ENCODE data around the gene KCTD5. TPM values are rescaled to one million over a fixed set of nuclear protein-coding genes. Genes with fewer than 3 reads are reported as not detected.
"Not testable (repeated sequence)": the region's sequence is repeated elsewhere in the genome, so short reads cannot be mapped to it uniquely, and the experiment has no call there.

The KCTD5 gene
- total RNA-seq, 6 experiments from 2014 or later, result 7.3 to 22.8 (median 11.1) TPM

- WGBS (ENCODE audit: insufficient coverage, low coverage, low lambda C conversion rate, missing lambda C conversion rate), result 38% methylated on average over 4 of the region's 10 CpGs
- H3K27ac ChIP-seq; ATAC-seq; H3K9me3 ChIP-seq; H3K4me3 ChIP-seq; DNase-seq; intact Hi-C loops (cut with DNase I); H3K27me3 ChIP-seq: not testable (repeated sequence)
- TF ChIP-seq CTCF (IDR thresholded peaks at IDR 0.05), result peak in 3 of 4 donors; percentile 27 to 33 (median 31)
- H3K36me3 ChIP-seq, result peaks cover 0 to 11% (median 2%) of the 10 kb centered on the region in 4 donors
- peaks cover 0 to 17% (median 6%) of the 10 kb centered on the region in 4 donors for H3K4me1 ChIP-seq
Observed at GRCh38 chr16:2671193-2671592, 11.1 kb upstream of the KCTD5 start.

GRCh38 chr16:2671741-2672140 lies 10.6 kb upstream of the KCTD5 start:
- H3K36me3 ChIP-seq, result peaks cover 0 to 11% (median 2%) of the 10 kb centered on the region in 4 donors
- DNase-seq (no peak), ATAC-seq (no peak)
- intact Hi-C loops (cut with DNase I), result no loop called here
- 63% methylated on average over 11 of the region's 13 CpGs for WGBS (ENCODE audit: insufficient coverage, low coverage, low lambda C conversion rate, missing lambda C conversion rate)
- peaks cover 0 to 17% (median 6%) of the 10 kb centered on the region in 4 donors for H3K4me1 ChIP-seq
- H3K4me3 ChIP-seq, result no peak overlapping the region
- no peaks in the 10 kb centered on the region for H3K27me3 ChIP-seq
- H3K9me3 ChIP-seq, result no peaks in the 10 kb centered on the region
- H3K27ac ChIP-seq, result no peak overlapping the region
- TF ChIP-seq POLR2A (IDR thresholded peaks at IDR 0.05) (no peak), CTCF (IDR thresholded peaks at IDR 0.05) (no peak)

- Histone ChIP-seq H3K4me1 (peaks cover 0 to 17% (median 6%) of the 10 kb centered on the region in 4 donors), H3K4me3 (peak overlapping the region; percentile 50 to 73 (median 68)), H3K9me3 (no peaks in the 10 kb centered on the region), H3K36me3 (peaks cover 0 to 4% (median 0%) of the 10 kb centered on the region in 4 donors), H3K27ac (peak overlapping the region; percentile 39 to 61 (median 48)), H3K27me3 (no peaks in the 10 kb centered on the region)
- peak; percentile 97 to 98 (median 98) for DNase-seq
- intact Hi-C loops (cut with DNase I), result no loop called here
- ATAC-seq, result peak; percentile 95 to 98 (median 97)
- WGBS (ENCODE audit: insufficient coverage, low coverage, low lambda C conversion rate, missing lambda C conversion rate), result under 1% methylated on average over 17 of the region's 107 CpGs
- TF ChIP-seq CTCF (IDR thresholded peaks at IDR 0.05) (no peak), POLR2A (IDR thresholded peaks at IDR 0.05) (peak; percentile 80)
Observed at GRCh38 chr16:2673066-2673999, 9.0 kb upstream of the KCTD5 start.

- Histone ChIP-seq H3K9me3 (no peaks in the 10 kb centered on the region), H3K27ac (no peak overlapping the region), H3K4me3 (no peak overlapping the region), H3K36me3 (no peaks in the 10 kb centered on the region), H3K4me1 (peaks cover 0 to 14% (median 6%) of the 10 kb centered on the region in 4 donors), H3K27me3 (no peaks in the 10 kb centered on the region)
- no peak for TF ChIP-seq CTCF (IDR thresholded peaks at IDR 0.05)
- no peak for TF ChIP-seq POLR2A (IDR thresholded peaks at IDR 0.05)
- DNase-seq (no peak), ATAC-seq (no peak)
- 66% methylated on average over 6 of the region's 7 CpGs for WGBS (ENCODE audit: insufficient coverage, low coverage, low lambda C conversion rate, missing lambda C conversion rate)
- intact Hi-C loops (cut with DNase I), result no loop called here
Observed at GRCh38 chr16:2675021-2675420, 7.3 kb upstream of the KCTD5 start.
